GM12892 (cell line): ENCODE measurements around the gene PDE10A.

ENCODE experiments used
- POLR2A ChIP-seq: IDR thresholded peaks from 2 replicates; pipeline ENCODE4 v1.6.1; 2011; ENCODE audit warnings: low read depth, low read length, control low read depth
- POLR2AphosphoS5 ChIP-seq: IDR thresholded peaks from 2 replicates; pipeline ENCODE4 v1.6.1; 2011; ENCODE audit warnings: low read depth, low read length, control low read depth
- TAF1 ChIP-seq: IDR thresholded peaks from 2 replicates; pipeline ENCODE4 v1.6.1; 2011; ENCODE audit warnings: low read depth, mild to moderate bottlenecking, control low read depth, low read length, borderline replicate concordance

GRCh38 chr6:165659945-165660856 lies 2.8 kb downstream of the PDE10A start:
- TF ChIP-seq POLR2A = no peak
- TF ChIP-seq POLR2AphosphoS5 = no peak
- TF ChIP-seq TAF1 = no peak
